HepG2 (cell line): ENCODE results near the gene PTPRC. TPM values are rescaled to one million over a fixed set of nuclear protein-coding genes. Genes with fewer than 3 reads are reported as not detected.

Source experiments
- ADNP ChIP-seq: sonication (generic); formaldehyde crosslinking; IDR thresholded peaks from 2 replicates; pipeline ENCODE4 v1.4.0; 2020; ENCODE audit warnings: missing genetic modification reagents
- CBX5 ChIP-seq: sonication (generic); formaldehyde crosslinking; IDR thresholded peaks from 2 replicates; pipeline ENCODE4 v1.4.0; 2020; ENCODE audit warnings: missing genetic modification reagents, borderline replicate concordance
- CENPT ChIP-seq: sonication (generic); formaldehyde crosslinking; IDR thresholded peaks from 2 replicates; pipeline ENCODE4 v1.8.0; 2022; ENCODE audit warnings: low read depth, mild to moderate bottlenecking, moderate library complexity, missing genetic modification reagents
- MAFG ChIP-seq: sonication (generic); formaldehyde crosslinking; IDR thresholded peaks from 2 replicates; pipeline ENCODE4 v1.5.1; 2020; ENCODE audit warnings: mild to moderate bottlenecking, missing genetic modification reagents
- NFE2L1 ChIP-seq: sonication (generic); formaldehyde crosslinking; IDR thresholded peaks from 2 replicates; pipeline ENCODE4 v1.4.0; 2020; ENCODE audit warnings: missing genetic modification reagents, mild to moderate bottlenecking, borderline replicate concordance
- TEAD2 ChIP-seq: sonication (generic); formaldehyde crosslinking; IDR thresholded peaks from 2 replicates; pipeline ENCODE4 v1.9.0; 2021; ENCODE audit warnings: missing genetic modification reagents
- polyA plus RNA-seq, 8 experiments: library from polyadenylated mRNA; depleted of rRNA in 3 of 8; stranded (reverse) in 7 of 8; unstranded in 1 of 8; fragments of >200 nt; fragmentation: Illumina TruSeq in 4 of 8; extraction: Trizol in 4 of 8; gene quantifications; 2 replicates each; pipeline versions ENCODE4 v1.2.1 to v1.2.3, GENCODE V29; 2011 to 2016; ENCODE audit warnings: low read depth in 4 of 8, missing spikeins in 1 of 8, mixed read lengths in 1 of 8; ENCODE audit not compliant: insufficient read depth in 1 of 8
- total RNA-seq, 5 experiments: library from RNA; depleted of rRNA; stranded (reverse); fragments of >200 nt; fragmentation: Illumina TruSeq; extraction: Trizol; gene quantifications; 2 replicates each; pipeline ENCODE4 v1.2.3, GENCODE V29; 2016; ENCODE audit warnings: low read depth in 1 of 5
- TF ChIP-seq, protein P1 (sequence below): sonication (generic); formaldehyde crosslinking; IDR thresholded peaks from 2 replicates; pipeline ENCODE4 v1.9.0; 2022; ENCODE audit warnings: low read depth, missing genetic modification reagents
- TF ChIP-seq, protein P2 (sequence below): sonication (generic); formaldehyde crosslinking; IDR thresholded peaks from 2 replicates; pipeline ENCODE4 v1.4.0; 2020; ENCODE audit warnings: missing genetic modification reagents, mild to moderate bottlenecking, borderline replicate concordance
- TF ChIP-seq, protein P3 (sequence below): sonication (generic); formaldehyde crosslinking; IDR thresholded peaks from 2 replicates; pipeline ENCODE4 v1.8.0; 2022; ENCODE audit warnings: mild to moderate bottlenecking, missing genetic modification reagents, moderate library complexity

The PTPRC gene
- total and polyA plus RNA-seq, 2 of the 13 experiments (the other 11 are each of a cell fraction or from before 2014, with no cell fraction given) = not detected

DNA sequence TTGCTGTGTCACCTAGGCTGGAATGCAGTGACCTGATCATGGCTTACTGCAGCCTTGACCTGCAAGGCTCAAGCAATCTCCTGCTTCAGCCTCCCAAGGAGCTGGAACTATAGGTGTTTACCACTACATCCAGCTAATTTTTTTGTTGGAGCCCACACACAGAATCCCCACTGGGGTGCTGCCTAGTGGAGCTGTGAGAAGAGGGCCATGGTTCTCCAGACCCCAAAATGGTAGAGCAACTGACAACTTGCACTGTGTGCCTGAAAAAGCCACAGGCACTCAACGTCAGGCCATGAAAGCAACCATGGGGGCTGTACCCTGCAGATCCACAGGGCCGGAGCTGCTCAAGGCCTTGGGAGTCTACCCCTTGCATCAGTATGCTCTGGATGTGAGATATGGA is 39.1 kb upstream of the PTPRC start (continued):
- no peak for TF ChIP-seq NFE2L1 (CRISPR knock-in tag)
- TF ChIP-seq CENPT (CRISPR knock-in tag) = no peak
- TF ChIP-seq ADNP = no peak
- TF ChIP-seq, protein P1, sequence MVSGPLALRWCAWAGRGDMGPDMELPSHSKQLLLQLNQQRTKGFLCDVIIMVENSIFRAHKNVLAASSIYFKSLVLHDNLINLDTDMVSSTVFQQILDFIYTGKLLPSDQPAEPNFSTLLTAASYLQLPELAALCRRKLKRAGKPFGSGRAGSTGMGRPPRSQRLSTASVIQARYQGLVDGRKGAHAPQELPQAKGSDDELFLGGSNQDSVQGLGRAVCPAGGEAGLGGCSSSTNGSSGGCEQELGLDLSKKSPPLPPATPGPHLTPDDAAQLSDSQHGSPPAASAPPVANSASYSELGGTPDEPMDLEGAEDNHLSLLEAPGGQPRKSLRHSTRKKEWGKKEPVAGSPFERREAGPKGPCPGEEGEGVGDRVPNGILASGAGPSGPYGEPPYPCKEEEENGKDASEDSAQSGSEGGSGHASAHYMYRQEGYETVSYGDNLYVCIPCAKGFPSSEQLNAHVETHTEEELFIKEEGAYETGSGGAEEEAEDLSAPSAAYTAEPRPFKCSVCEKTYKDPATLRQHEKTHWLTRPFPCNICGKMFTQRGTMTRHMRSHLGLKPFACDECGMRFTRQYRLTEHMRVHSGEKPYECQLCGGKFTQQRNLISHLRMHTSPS (CRISPR knock-in tag) = no peak
- TF ChIP-seq TEAD2 (CRISPR knock-in tag) = no peak
- no peak for TF ChIP-seq CBX5 (CRISPR knock-in tag)
- TF ChIP-seq, protein P2, sequence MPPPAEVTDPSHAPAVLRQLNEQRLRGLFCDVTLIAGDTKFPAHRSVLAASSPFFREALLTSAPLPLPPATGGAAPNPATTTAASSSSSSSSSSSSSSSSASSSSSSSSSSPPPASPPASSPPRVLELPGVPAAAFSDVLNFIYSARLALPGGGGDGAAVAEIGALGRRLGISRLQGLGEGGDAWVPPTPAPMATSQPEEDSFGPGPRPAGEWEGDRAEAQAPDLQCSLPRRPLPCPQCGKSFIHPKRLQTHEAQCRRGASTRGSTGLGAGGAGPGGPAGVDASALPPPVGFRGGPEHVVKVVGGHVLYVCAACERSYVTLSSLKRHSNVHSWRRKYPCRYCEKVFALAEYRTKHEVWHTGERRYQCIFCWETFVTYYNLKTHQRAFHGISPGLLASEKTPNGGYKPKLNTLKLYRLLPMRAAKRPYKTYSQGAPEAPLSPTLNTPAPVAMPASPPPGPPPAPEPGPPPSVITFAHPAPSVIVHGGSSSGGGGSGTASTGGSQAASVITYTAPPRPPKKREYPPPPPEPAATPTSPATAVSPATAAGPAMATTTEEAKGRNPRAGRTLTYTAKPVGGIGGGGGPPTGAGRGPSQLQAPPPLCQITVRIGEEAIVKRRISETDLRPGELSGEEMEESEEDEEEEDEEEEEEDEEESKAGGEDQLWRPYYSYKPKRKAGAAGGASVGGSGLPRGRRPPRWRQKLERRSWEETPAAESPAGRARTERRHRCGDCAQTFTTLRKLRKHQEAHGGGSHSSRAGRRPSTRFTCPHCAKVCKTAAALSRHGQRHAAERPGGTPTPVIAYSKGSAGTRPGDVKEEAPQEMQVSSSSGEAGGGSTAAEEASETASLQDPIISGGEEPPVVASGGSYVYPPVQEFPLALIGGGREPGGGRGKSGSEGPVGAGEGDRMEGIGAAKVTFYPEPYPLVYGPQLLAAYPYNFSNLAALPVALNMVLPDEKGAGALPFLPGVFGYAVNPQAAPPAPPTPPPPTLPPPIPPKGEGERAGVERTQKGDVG = no peak
- no peak for TF ChIP-seq MAFG
- TF ChIP-seq, protein P3, sequence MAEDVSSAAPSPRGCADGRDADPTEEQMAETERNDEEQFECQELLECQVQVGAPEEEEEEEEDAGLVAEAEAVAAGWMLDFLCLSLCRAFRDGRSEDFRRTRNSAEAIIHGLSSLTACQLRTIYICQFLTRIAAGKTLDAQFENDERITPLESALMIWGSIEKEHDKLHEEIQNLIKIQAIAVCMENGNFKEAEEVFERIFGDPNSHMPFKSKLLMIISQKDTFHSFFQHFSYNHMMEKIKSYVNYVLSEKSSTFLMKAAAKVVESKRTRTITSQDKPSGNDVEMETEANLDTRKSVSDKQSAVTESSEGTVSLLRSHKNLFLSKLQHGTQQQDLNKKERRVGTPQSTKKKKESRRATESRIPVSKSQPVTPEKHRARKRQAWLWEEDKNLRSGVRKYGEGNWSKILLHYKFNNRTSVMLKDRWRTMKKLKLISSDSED = no peak
- TF ChIP-seq, all 625 proteins: peak for 0
